Activated T-cell treated with anti-CD3 and anti-CD28 coated beads, Interleukin-2, amount 50 U/mL, for 24 hours (primary cell): ENCODE measurements around the gene TMIGD3.
A peak's percentile ranks its signal among the peaks of the same experiment; 100 is the strongest.

ENCODE experiments used
- DNase-seq: peaks from one replicate; pipeline ENCODE4 v3.0.0-alpha.2; 2020
- H3K27ac Mint-ChIP-seq: 2 replicates; pipeline ENCODE4 v1.8.0; 2020; ENCODE audit warnings: mild to moderate bottlenecking, mixed read lengths
- H3K27me3 Mint-ChIP-seq: 2 replicates; pipeline ENCODE4 v1.8.0; 2020; ENCODE audit warnings: mixed read lengths
- H3K36me3 Mint-ChIP-seq: 2 replicates; pipeline ENCODE4 v1.8.0; 2020; ENCODE audit warnings: low read depth, mixed read lengths
- H3K4me1 Mint-ChIP-seq: 2 replicates; pipeline ENCODE4 v1.8.0; 2020; ENCODE audit warnings: low read depth, mixed read lengths
- H3K4me3 Mint-ChIP-seq: 2 replicates; pipeline ENCODE4 v1.8.0; 2020; ENCODE audit warnings: mild to moderate bottlenecking, moderate library complexity, mixed read lengths
- H3K9me3 Mint-ChIP-seq: 2 replicates; pipeline ENCODE4 v1.8.0; 2020; ENCODE audit warnings: mixed read lengths

Gene TMIGD3

DNA sequence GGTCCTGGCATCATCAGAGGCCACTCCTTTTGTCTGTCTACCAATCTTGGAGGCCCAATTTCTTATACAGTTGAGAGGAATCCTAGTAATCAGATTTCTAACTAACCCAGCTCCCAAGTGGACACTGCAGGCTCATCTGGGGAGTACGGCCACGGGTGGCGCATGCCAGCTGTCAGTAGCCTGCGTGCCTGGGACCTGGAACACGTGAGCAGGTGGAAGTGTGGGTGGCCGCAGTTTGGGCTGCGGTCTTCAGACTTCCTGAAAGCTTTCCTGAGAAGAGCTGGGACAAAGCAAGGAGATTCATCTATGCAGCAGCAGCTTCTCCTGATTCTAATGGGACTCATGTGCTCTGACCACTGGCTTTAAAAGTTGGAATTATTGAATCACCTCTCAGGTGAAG is 12.4 kb downstream of the TMIGD3 start:
- DNase-seq = no peak
- Mint-ChIP-seq H3K27ac (no peak overlapping the region), H3K36me3 (no peaks in the 10 kb centered on the region), H3K4me3 (no peak overlapping the region), H3K4me1 (peaks cover 9% of the 10 kb centered on the region), H3K27me3 (no peaks in the 10 kb centered on the region), H3K9me3 (peaks cover 10% of the 10 kb centered on the region)

DNA sequence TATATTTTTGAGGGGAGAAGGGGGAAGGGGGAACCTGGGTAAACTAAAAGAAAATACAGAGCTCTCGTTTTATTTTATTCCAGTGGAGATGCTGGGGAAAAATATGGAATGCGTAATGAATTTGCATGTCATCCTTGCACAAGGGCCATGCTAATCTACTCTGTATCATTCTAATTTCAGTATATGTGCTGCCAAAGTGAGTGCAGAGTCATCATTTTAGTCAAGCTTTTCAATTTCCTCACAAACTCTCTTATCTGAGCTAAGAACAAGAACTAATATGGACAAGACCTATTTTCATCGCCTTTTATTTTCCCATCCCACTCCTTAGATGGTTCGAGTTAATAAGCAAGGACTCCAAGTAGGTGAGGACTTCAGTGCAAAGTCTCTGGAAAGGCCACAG is 13.2 kb downstream of the TMIGD3 start:
- Mint-ChIP-seq H3K27me3 (no peaks in the 10 kb centered on the region), H3K36me3 (no peaks in the 10 kb centered on the region), H3K4me1 (peaks cover 6% of the 10 kb centered on the region), H3K4me3 (no peak overlapping the region), H3K9me3 (peaks cover 7% of the 10 kb centered on the region), H3K27ac (no peak overlapping the region)
- DNase-seq = no peak

- H3K9me3 Mint-ChIP-seq = peaks cover 2% of the 10 kb centered on the region
- no peaks in the 10 kb centered on the region for H3K27me3 Mint-ChIP-seq
- H3K36me3 Mint-ChIP-seq = no peaks in the 10 kb centered on the region
- no peak for DNase-seq
- no peak overlapping the region for H3K27ac Mint-ChIP-seq
- peaks cover 7% of the 10 kb centered on the region for H3K4me1 Mint-ChIP-seq
- H3K4me3 Mint-ChIP-seq = no peak overlapping the region
Observed at GRCh38 chr1:111489604-111490003, 13.8 kb downstream of the TMIGD3 start.

DNA sequence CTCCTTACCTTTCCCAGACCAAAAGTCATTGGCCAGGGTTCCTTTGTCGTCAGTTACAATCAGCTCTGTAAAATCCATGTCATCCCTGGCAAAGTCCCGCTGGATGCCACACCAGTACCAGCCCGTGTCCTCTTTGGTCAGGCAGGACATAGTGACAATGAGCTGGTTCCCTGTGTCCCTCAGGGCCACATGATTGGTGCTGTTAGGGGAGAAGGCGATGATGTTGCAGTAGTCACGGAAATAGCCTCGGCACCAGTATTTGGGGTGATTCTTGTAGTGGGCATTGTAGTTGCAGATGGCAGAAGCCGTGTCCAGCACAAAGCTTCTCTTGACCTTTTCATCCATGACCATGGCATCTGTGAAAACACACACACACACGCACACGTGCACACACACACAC is 14.8 kb downstream of the TMIGD3 start:
- no peaks in the 10 kb centered on the region for H3K36me3 Mint-ChIP-seq
- no peaks in the 10 kb centered on the region for H3K27me3 Mint-ChIP-seq
- H3K4me3 Mint-ChIP-seq = no peak overlapping the region
- H3K27ac Mint-ChIP-seq = no peak overlapping the region
- H3K9me3 Mint-ChIP-seq = no peaks in the 10 kb centered on the region
- peaks cover 7% of the 10 kb centered on the region for H3K4me1 Mint-ChIP-seq
- DNase-seq = no peak

GRCh38 chr1:111487133-111487532 is 16.3 kb downstream of the TMIGD3 start:
- no peaks in the 10 kb centered on the region for H3K36me3 Mint-ChIP-seq
- no peak overlapping the region for H3K27ac Mint-ChIP-seq

GRCh38 chr1:111486431-111486830 is 17.0 kb downstream of the TMIGD3 start:
- Mint-ChIP-seq H3K4me1 (peaks cover 5% of the 10 kb centered on the region), H3K4me3 (no peak overlapping the region), H3K27me3 (no peaks in the 10 kb centered on the region), H3K36me3 (no peaks in the 10 kb centered on the region), H3K27ac (no peak overlapping the region), H3K9me3 (no peaks in the 10 kb centered on the region)
- no peak for DNase-seq

More at GRCh38 chr1:111487133-111487532, 16.3 kb downstream of the TMIGD3 start:
- H3K9me3 Mint-ChIP-seq = no peaks in the 10 kb centered on the region
- H3K27me3 Mint-ChIP-seq = no peaks in the 10 kb centered on the region
- no peak for DNase-seq
- H3K4me1 Mint-ChIP-seq = peaks cover 7% of the 10 kb centered on the region
- no peak overlapping the region for H3K4me3 Mint-ChIP-seq

DNA sequence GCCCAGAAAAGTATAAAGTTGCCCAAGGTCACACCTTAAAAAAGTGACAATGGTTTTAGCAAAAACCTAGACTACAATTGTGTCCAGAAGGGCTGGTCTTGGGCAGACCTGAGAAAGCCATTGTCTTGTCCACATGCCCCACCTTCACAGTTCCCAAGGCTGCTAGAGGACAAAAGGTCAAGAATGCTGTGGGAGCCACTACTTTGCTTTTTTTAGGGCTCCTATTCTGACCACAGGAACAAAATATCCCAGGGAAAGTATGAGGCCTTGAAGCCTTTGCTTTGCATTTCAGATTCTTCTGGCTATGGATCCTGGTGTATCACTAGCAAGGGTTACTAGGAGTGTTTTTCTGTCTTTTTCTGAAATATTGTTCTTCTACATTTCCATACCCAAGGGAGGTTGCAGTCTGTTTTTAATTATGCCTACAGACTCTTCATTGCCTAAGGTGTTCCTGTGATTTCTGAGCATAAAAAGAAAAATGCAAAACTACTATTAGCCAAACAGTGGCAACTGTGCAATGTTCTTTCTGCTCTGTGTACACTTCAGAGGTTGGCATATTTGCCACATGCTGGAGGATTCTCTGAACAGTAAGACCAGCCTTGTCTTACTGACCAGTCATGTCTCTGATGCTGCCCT is 18.9 kb downstream of the TMIGD3 start:
- Mint-ChIP-seq H3K9me3 (no peaks in the 10 kb centered on the region), H3K4me3 (no peak overlapping the region), H3K36me3 (no peaks in the 10 kb centered on the region), H3K27me3 (no peaks in the 10 kb centered on the region), H3K27ac (no peak overlapping the region), H3K4me1 (peaks cover 5% of the 10 kb centered on the region)
- no peak for DNase-seq

DNA sequence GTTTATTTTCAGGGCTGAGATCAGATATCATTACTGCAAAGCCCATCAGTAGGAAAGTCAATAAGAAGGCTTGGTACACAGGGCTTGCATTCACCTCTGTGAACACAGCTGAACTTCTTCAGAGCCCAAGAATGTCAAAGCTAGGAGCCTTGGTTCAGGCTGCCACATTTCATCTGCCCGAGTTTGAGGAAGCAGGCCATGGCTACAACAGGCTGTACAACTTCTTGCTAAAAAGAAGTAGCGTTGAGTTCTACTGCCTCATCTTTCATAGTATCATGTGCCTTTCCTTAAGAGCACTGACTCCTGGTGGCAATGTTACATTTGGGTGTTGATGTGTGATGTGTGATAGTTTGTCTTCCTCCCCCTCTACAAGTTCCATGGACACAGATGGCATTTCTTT is 19.6 kb downstream of the TMIGD3 start:
- H3K9me3 Mint-ChIP-seq = no peaks in the 10 kb centered on the region
- no peak overlapping the region for H3K27ac Mint-ChIP-seq
- no peaks in the 10 kb centered on the region for H3K27me3 Mint-ChIP-seq
- H3K4me3 Mint-ChIP-seq = no peak overlapping the region
- peaks cover 5% of the 10 kb centered on the region for H3K4me1 Mint-ChIP-seq
- H3K36me3 Mint-ChIP-seq = no peaks in the 10 kb centered on the region
- no peak for DNase-seq

GRCh38 chr1:111483166-111483565 is 20.3 kb downstream of the TMIGD3 start:
- Mint-ChIP-seq H3K4me1 (peaks cover 12% of the 10 kb centered on the region), H3K9me3 (no peaks in the 10 kb centered on the region), H3K4me3 (no peak overlapping the region), H3K27me3 (no peaks in the 10 kb centered on the region), H3K27ac (no peak overlapping the region), H3K36me3 (peaks cover 3% of the 10 kb centered on the region)
- no peak for DNase-seq

- DNase-seq = peak; percentile 72
- no peaks in the 10 kb centered on the region for H3K27me3 Mint-ChIP-seq
- no peaks in the 10 kb centered on the region for H3K9me3 Mint-ChIP-seq
- H3K27ac Mint-ChIP-seq = no peak overlapping the region
- H3K4me1 Mint-ChIP-seq = peaks cover 28% of the 10 kb centered on the region
- H3K4me3 Mint-ChIP-seq = no peak overlapping the region
- peaks cover 11% of the 10 kb centered on the region for H3K36me3 Mint-ChIP-seq
Observed at GRCh38 chr1:111481387-111482221, 21.8 kb downstream of the TMIGD3 start.

DNA sequence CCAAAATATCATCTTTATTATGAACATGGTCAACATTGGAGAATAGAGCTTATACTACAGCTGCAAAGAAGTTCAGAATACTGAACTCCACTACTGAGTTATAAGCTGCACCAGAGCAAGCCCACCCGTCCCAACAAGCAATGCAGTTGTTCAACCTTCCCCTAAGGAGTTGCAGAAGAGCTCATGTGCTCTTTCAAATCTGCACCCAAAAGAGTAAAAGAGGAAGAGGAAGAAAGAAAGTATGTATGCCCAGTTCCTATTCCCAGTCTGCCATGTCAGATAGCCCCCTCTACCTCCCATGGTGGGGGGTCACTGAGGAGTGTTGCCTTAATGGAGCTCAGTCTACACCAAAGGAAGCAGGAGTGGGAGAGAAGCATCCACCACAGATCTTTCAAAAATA is 22.8 kb downstream of the TMIGD3 start:
- Mint-ChIP-seq H3K27me3 (no peaks in the 10 kb centered on the region), H3K4me3 (no peak overlapping the region), H3K9me3 (no peaks in the 10 kb centered on the region), H3K36me3 (peaks cover 11% of the 10 kb centered on the region), H3K4me1 (peaks cover 37% of the 10 kb centered on the region), H3K27ac (no peak overlapping the region)
- no peak for DNase-seq

- Mint-ChIP-seq H3K27me3 (no peaks in the 10 kb centered on the region), H3K4me1 (peaks cover 64% of the 10 kb centered on the region), H3K4me3 (peak overlapping the region; percentile 79), H3K9me3 (no peaks in the 10 kb centered on the region), H3K27ac (peak overlapping the region; percentile 86), H3K36me3 (peaks cover 20% of the 10 kb centered on the region)
- DNase-seq = no peak
Observed at GRCh38 chr1:111476761-111477309, 26.6 kb downstream of the TMIGD3 start.

GRCh38 chr1:111476214-111476613 is 27.2 kb downstream of the TMIGD3 start:
- Mint-ChIP-seq H3K9me3 (no peaks in the 10 kb centered on the region), H3K36me3 (peaks cover 20% of the 10 kb centered on the region), H3K27ac (peak overlapping the region; percentile 86), H3K27me3 (no peaks in the 10 kb centered on the region), H3K4me3 (peak overlapping the region; percentile 79), H3K4me1 (peaks cover 60% of the 10 kb centered on the region)
- no peak for DNase-seq

DNA sequence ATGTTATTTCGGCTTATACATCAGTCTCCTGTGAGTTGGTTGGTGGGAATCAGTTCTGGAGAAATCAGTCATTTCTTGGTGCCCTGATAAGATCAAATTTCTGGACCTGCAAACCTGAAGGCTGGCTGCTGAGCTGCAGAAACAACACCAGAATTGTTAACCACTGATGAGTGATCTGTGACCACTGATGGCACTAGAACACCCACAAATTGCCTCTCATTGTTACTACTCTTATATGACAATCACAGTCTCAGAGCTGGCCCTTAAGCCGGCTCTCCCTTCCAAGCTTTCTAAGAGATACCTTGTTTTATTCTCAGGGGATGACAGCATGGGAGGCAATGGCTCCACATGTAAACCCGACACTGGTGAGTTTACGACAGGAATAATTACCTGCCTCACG is 27.7 kb downstream of the TMIGD3 start:
- H3K27ac Mint-ChIP-seq = peak overlapping the region; percentile 86
- no peak for DNase-seq
- peaks cover 20% of the 10 kb centered on the region for H3K36me3 Mint-ChIP-seq
- H3K27me3 Mint-ChIP-seq = no peaks in the 10 kb centered on the region
- H3K9me3 Mint-ChIP-seq = no peaks in the 10 kb centered on the region
- peak overlapping the region; percentile 79 for H3K4me3 Mint-ChIP-seq
- peaks cover 60% of the 10 kb centered on the region for H3K4me1 Mint-ChIP-seq

- no peaks in the 10 kb centered on the region for H3K27me3 Mint-ChIP-seq
- H3K4me1 Mint-ChIP-seq = peaks cover 60% of the 10 kb centered on the region
- DNase-seq = no peak
- H3K4me3 Mint-ChIP-seq = peak overlapping the region; percentile 79
- H3K36me3 Mint-ChIP-seq = peaks cover 20% of the 10 kb centered on the region
- no peaks in the 10 kb centered on the region for H3K9me3 Mint-ChIP-seq
- peak overlapping the region; percentile 92 for H3K27ac Mint-ChIP-seq
Observed at GRCh38 chr1:111474521-111474920, 28.9 kb downstream of the TMIGD3 start.
